Heart left ventricle (tissue), 16 donors: ENCODE results near the gene CCDC134. TPM values are rescaled to one million over a fixed set of nuclear protein-coding genes. Genes with fewer than 3 reads are reported as not detected.

Source experiments
- ATAC-seq, 4 donors: fragments of 200-7000 bp; cut with Tn5 transposase; one replicate each; pipeline ENCODE4 v1.9.1; 2020 to 2022; ENCODE audit warnings: moderate library complexity in 4 of 4, mild to moderate bottlenecking in 3 of 4, moderate number of reproducible peaks in 1 of 4
- DNase-seq, 5 donors: peaks; one replicate each; pipeline ENCODE4 v3.0.0-alpha.2; 2020
- H3K27ac ChIP-seq, 12 donors: fragments of 200-600 bp; sonication (generic) in 4 of 12; one replicate each; pipeline versions ENCODE4 v1.5.0 to v1.8.0; 2016 to 2022; ENCODE audit warnings: mild to moderate bottlenecking in 2 of 12
- H3K27me3 ChIP-seq, 9 donors: fragments of 200-600 bp; sonication (generic) in 2 of 9; one replicate each; pipeline versions ENCODE4 v1.5.1 to v1.8.0; 2016 to 2022; ENCODE audit warnings: mild to moderate bottlenecking in 3 of 9
- H3K36me3 ChIP-seq, 9 donors: fragments of 200-600 bp; sonication (generic) in 2 of 9; one replicate each; pipeline versions ENCODE4 v1.5.0 to v1.8.0; 2018 to 2022; ENCODE audit warnings: mild to moderate bottlenecking in 2 of 9
- H3K4me1 ChIP-seq, 12 donors: fragments of 200-600 bp; sonication (generic) in 4 of 12; one replicate each; pipeline versions ENCODE4 v1.5.0 to v1.8.0; 2016 to 2022; ENCODE audit warnings: mild to moderate bottlenecking in 3 of 12
- H3K4me3 ChIP-seq, 12 donors: fragments of 200-600 bp; sonication (generic) in 4 of 12; one replicate each; pipeline versions ENCODE4 v1.5.0 to v1.8.0; 2017 to 2022; ENCODE audit warnings: mild to moderate bottlenecking in 9 of 12, moderate library complexity in 4 of 12
- H3K9me3 ChIP-seq, 12 donors: fragments of 200-600 bp; sonication (generic) in 4 of 12; one replicate each; pipeline versions ENCODE4 v1.5.0 to v1.8.0; 2016 to 2022; ENCODE audit warnings: mild to moderate bottlenecking in 1 of 12
- CTCF ChIP-seq, 12 donors: fragments of 200-600 bp; sonication (generic) in 4 of 12; IDR thresholded peaks; one replicate each; pipeline versions ENCODE4 v1.5.0 to v1.8.0; 2018 to 2022; ENCODE audit warnings: antibody characterized with exemption in 12 of 12, mild to moderate bottlenecking in 5 of 12
- POLR2A ChIP-seq, 2 donors: fragments of 450-650 bp; IDR thresholded peaks; one replicate each; pipeline ENCODE4 v1.6.1; 2017; ENCODE audit warnings: antibody characterized with exemption in 2 of 2, mild to moderate bottlenecking in 2 of 2, moderate library complexity in 2 of 2
- WGBS, 4 donors: extraction: QIAGEN DNeasy Blood & Tissue Kit in 2 of 4; methylation state at CpG; one replicate each; pipeline versions ENCODE4 v1.1.5 to v1.1.7; 2013 to 2018; 5-methylcytosine and 5-hydroxymethylcytosine counted together
- intact Hi-C, 10 donors: fragments of 100-400 bp; cut with DNase I; formaldehyde crosslinking; loops; one replicate each; pipeline versions ENCODE4 v1.11.1 to v1.14.2; 2022
- polyA plus RNA-seq, 2 donors: library from polyadenylated mRNA; stranded (reverse); fragments of 200-250 nt; gene quantifications; one replicate each; pipeline ENCODE4 v1.2.3, GENCODE V29; 2013
- total RNA-seq, 9 donors: library from RNA; depleted of rRNA in 2 of 9; stranded (reverse); fragments of >200 nt in 2 of 9; fragmentation: NEBNext Ultra II Directional in 3 of 9; extraction: Animal tissue kit (Norgen Biotek cat#: 25700) in 3 of 9; gene quantifications; one replicate each; pipeline versions ENCODE4 v1.1.0 to v1.2.4, GENCODE V29; 2016 to 2023
- donor health status: ischemic (EF 13 %, LVEDD 7.1; RV severe dilation, severe dysfunction).
- donor health status: healthy with polysubstance abuse.
- donor health status: DM: no; HTN: yes; CAD: no.
- donor health status: DM: no; HTN: no; CAD: no.
- donor health status: ischemic (EF 25% LVEDD 6.9; RV normal size, moderate dysfunction).
- donor health status: ischemic (EF 25% LVEDD 5.7; RV mildly dilated, moderate dysfunction).
- donor health status: healthy.
- donor health status: DM: yes; HTN: yes; CAD: no.
- donor health status: ischemic (EF 35%, LVEDD 5.7; RV mildly dilated, moderate dysfunction).
- donor health status: nonischemic (EF 11% LVEDD 7.7; RV severe dilation, severe dysfunction).
- donor health status: DM: yes; HTN: yes; CAD: no.
- donor health status: PGD.
- donor health status: ischemic (EF 29% LVEDD 5.4; RV normal size, mild dysfunction).
- donor health status: nonischemic (EF 23%, LVEDD 6.1; RV moderate dilation, normal function).

CCDC134 gene
- total and polyA plus RNA-seq, 11 donors, result 2.2 to 10.2 (median 3.5) TPM

- ATAC-seq, result no peak
- Histone ChIP-seq H3K9me3 (no peaks in the 10 kb centered on the region), H3K27ac (no peak overlapping the region), H3K4me3 (no peak overlapping the region), H3K27me3 (no peaks in the 10 kb centered on the region), H3K36me3 (peaks cover 0 to 18% (median 7%) of the 10 kb centered on the region in 9 donors), H3K4me1 (no peaks in the 10 kb centered on the region)
- 81 to 97% (median 92%) methylated on average over 4 of the region's 4 CpGs for WGBS, 4 donors
- TF ChIP-seq CTCF (IDR thresholded peaks at IDR 0.05) (no peak), POLR2A (IDR thresholded peaks at IDR 0.05) (no peak)
- no peak for DNase-seq
- intact Hi-C loops, result no loop called here
Measured at GRCh38 chr22:41819257-41819656, 18.8 kb downstream of the CCDC134 start.

DNA sequence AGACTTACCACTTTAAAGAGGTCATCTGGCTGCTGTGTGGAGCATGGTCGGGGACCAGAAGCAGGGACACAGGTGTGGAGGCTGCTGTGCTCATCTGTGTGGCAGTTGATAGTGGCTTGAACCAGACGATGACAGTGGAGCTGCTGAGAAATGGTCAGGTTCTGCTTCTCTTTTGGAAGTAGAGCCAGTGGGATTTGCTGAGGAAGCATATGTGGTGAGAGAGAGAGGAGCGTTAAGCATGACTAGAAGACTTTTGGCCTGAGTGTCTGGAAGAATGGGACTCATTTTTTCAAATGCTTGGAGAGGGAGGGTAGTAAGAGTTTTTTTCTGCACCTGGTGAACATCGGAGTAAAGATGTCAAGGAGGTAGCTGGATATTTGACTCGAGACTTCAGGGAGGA lies 20.0 kb downstream of the CCDC134 start:
- intact Hi-C loops, result loop anchor here in 3 of 10 donors (5.0 to 10.0 kb wide), 3 partner anchors 122 to 126 kb away; partner anchors contain the start of gene MEI1 (in 3 of the 3)
- no peak for ATAC-seq

DNA sequence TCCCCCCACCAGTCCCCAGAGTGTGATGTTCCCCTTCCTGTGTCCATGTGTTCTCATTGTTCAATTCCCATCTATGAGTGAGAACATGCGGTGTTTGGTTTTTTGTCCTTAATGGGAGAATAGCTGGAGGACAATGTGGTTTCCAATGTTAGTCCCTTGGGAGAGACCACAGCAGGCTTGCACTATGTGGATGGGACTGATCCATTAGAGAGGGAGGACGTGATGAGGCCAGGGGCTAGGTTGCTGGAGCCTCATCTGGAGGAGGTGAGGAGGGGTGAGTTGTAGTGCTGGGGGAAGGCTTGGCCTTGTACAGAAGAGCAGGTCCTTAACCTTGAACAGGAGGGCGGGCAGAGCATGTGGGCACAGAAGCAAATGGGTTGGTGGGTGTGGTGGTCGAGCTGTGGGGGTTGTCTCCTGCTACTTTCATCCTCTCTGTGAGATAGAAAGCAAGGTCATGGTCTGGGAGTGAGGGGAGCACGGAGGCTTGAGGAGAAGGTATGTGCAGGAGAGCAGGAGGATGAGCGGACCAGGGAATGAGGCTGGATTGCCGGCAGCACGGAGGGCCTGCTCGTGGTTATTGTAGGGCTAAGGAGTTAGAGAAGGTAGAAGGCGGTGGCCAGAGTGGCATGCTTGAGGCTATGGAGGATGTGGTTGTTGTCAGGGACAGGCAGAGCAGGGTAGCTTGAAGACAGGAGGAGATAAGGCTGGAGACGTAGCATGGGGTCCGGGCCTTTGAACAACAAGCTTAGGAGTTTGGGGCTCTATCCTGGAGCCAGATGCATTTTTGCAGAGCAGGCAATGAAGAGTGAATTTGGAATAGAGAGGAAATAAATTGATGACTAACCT lies 21.2 kb downstream of the CCDC134 start:
- peaks cover 3 to 21% (median 17%) of the 10 kb centered on the region in 12 donors for H3K4me1 ChIP-seq
- H3K27me3 ChIP-seq, result no peaks in the 10 kb centered on the region
- peaks cover 0 to 12% (median 0%) of the 10 kb centered on the region in 9 donors for H3K36me3 ChIP-seq
- TF ChIP-seq POLR2A (IDR thresholded peaks at IDR 0.05) (no peak), CTCF (IDR thresholded peaks at IDR 0.05) (no peak)
- no peak overlapping the region for H3K27ac ChIP-seq
- intact Hi-C loops, result loop anchor here in 8 of 10 donors (1.0 to 10.0 kb wide), 5 partner anchors 119 to 127 kb away; partner anchors contain the start of gene MEI1 (in 3 of the 8)
- DNase-seq, result no peak
- H3K9me3 ChIP-seq, result no peaks in the 10 kb centered on the region
- H3K4me3 ChIP-seq, result no peak overlapping the region
- ATAC-seq, result no peak
- 79 to 85% (median 84%) methylated on average over 12 of the region's 12 CpGs for WGBS, 4 donors

More for the DNA sequence above, 20.0 kb downstream of the CCDC134 start:
- H3K4me1 ChIP-seq, result peaks cover 0 to 9% (median 4%) of the 10 kb centered on the region in 12 donors
- no peak overlapping the region for H3K4me3 ChIP-seq
- no peak for TF ChIP-seq CTCF (IDR thresholded peaks at IDR 0.05)
- TF ChIP-seq POLR2A (IDR thresholded peaks at IDR 0.05), result no peak
- H3K36me3 ChIP-seq, result peaks cover 0 to 16% (median 4%) of the 10 kb centered on the region in 9 donors
- WGBS, 4 donors, result 87 to 93% (median 92%) methylated on average over 5 of the region's 5 CpGs
- H3K27me3 ChIP-seq, result no peaks in the 10 kb centered on the region
- no peaks in the 10 kb centered on the region for H3K9me3 ChIP-seq
- no peak for DNase-seq
- no peak overlapping the region for H3K27ac ChIP-seq

- ATAC-seq (peak in 2 of 4 donors; percentile 16 to 26), DNase-seq (no peak)
- TF ChIP-seq POLR2A (IDR thresholded peaks at IDR 0.05), result no peak
- peak; percentile 18 to 61 (median 48) for TF ChIP-seq CTCF (IDR thresholded peaks at IDR 0.05)
- peaks cover 3 to 29% (median 22%) of the 10 kb centered on the region in 12 donors for H3K4me1 ChIP-seq
- 75 to 97% (median 87%) methylated on average over 2 to 3 of the region's 3 CpGs for WGBS, 4 donors
- intact Hi-C loops, result loop anchor here in 9 of 10 donors (1.0 to 10.0 kb wide), 5 partner anchors 118 to 128 kb away; partner anchors contain the start of gene MEI1 (in 3 of the 9)
- no peak overlapping the region for H3K4me3 ChIP-seq
- peaks cover 0 to 12% (median 0%) of the 10 kb centered on the region in 9 donors for H3K36me3 ChIP-seq
- H3K9me3 ChIP-seq, result no peaks in the 10 kb centered on the region
- no peak overlapping the region for H3K27ac ChIP-seq
- no peaks in the 10 kb centered on the region for H3K27me3 ChIP-seq
Measured at GRCh38 chr22:41822317-41823057, 22.0 kb downstream of the CCDC134 start.
